Activated CD4-positive, alpha-beta T cell treated with anti-CD3 and anti-CD28 coated beads, Interleukin-10, Interleukin-2, amounts not matched to agents 100 ng/mL and 50 ng/mL, durations not matched to agents 16 hours and 8 hours (primary cell): ENCODE data around the gene PEX10.

Source experiments
- DNase-seq: peaks from one replicate; pipeline ENCODE4 v3.0.0-alpha.2; 2020

The PEX10 gene

DNA sequence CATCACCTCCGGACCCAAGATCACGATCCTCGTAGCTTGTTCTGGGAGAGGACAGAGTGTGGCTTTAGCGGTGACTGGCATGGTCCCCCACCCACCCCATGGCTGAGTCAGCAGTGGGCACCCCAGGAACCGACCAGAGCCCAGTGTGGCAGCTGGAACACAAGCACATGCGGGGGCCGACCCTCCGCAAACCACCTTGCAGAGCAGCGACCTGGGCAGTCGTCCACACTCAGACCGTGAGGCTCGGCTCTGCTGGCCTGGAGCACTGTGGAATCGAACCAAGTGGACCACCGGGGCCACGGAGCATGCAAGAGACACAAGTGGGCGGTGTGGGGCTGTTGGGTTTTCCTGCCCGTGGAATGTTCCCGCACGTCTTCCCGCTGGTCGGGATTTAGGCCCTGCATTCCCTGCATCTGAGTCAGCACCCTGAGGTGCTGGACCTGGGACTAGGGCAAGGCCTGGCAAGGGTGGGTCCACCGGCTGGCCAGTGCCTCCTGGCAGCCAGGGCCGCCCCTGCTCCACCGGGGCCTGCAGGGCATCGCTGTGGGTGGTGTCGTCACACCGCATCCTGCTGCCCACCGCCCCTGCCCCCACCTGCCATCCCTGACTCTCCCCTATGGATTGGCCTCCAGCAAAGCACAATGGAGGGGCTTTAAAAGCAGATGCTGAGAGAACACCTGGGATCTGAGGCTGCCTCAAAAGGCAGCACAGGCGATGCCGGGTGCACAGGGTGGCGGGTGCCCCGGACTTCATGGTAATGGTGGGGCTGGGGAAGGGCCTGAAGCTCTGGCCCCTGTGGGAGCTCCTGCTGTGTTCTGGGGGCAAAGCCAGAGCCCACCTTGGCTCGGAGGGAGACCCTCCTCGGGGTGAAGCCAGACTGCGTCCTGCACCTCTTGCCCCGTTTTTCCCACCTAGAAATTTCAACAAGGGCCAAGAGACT lies 39.5 kb downstream of the PEX10 start:
- no peak for DNase-seq

DNA sequence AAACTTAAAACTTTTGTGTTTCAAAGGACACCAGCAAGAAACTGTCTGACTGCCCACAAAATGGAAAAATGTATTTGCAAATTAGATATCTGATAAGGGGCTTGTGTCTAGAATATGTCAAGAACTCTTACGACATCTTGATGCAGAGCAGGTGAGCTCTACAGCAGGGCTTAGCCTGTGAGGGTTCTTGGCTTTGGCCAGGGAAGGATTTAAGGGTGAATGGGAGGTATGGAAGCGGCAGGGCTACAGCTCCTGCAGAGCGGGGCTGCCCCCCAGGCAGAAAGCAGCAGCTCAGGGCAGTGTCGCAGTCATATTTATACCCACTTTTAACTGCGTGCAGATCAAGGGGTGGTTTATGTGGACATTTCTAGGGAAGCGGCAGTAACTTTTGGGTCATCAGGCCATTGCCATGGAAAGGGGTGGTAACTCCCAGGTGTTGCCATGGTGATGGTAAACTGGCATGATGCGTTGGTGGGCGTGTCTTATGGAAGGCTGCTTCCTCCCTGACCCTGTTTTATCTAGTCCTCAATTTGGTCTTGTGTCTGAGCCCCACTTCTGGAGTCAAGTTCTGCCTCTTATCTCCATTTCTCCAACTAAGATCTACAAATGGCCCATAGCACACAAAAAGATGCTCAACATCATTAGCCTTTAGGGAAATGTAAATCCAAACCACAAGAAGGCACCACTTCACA lies 44.2 kb downstream of the PEX10 start:
- no peak for DNase-seq

- no peak for DNase-seq
These were observed 48.4 kb downstream of the PEX10 start for GRCh38 chr1:2363847-2364513.

DNA sequence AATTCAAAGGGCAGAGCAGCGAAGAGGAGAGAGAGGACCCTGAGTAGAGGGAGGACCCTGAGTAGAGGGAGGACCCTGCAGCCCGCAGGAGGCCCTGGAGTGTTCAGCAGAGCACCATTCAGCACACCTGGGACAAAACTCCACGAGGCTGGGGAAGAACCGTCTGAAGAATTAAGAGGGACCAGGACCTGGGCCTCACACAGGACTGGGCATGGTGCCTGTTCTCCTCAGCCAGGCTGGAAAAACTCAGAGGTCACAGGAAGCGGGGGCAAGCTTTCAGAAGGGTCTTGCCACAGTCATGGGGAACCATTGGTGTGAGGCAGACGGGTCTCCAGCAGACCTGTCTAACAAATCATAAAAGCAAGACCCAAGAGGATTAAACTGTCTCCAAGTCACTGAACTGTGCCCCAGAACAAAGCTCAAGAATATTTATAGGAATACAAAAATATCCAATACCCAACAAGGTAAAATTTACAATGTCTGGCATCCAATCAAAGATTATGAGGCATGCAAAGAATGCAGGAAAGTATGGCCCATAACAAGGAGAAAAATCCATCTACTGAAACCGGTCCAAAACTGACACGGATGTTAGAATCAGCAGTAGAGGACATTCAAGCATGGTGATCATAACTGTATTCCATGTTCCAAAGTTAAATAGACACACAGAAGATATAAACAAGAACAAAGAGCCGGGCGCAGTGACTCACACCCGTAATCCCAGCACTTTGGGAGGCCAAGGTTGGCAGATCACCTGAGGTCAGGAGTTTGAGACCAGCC lies 51.6 kb downstream of the PEX10 start:
- no peak for DNase-seq

- no peak for DNase-seq
These were observed 53.4 kb downstream of the PEX10 start for GRCh38 chr1:2358651-2359640.

DNA sequence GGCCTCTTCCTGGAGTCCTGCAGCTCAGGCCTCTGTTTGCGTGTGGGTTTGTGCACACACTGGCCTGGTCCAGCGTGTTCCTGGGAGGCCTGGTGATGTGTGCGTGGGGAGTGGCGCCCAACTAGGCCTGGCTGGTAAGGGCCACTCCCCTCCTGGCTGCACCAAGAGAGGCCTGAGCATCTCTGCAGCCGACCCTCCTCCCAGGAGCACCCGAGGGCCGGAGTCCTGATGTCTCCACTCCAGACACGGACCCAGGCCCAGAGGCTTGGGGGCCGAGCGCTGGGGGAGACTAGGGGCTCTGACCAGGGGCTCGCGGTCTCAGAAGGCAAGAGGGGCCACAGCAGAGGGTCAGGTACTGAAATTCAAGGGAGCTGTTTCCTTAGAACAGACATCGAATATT lies 54.3 kb downstream of the PEX10 start:
- no peak for DNase-seq

GRCh38 chr1:2356911-2357845 lies 55.2 kb downstream of the PEX10 start:
- DNase-seq, result no peak

- DNase-seq, result no peak
These were observed 56.0 kb downstream of the PEX10 start for GRCh38 chr1:2356401-2356800.

GRCh38 chr1:2355373-2356261 lies 56.7 kb downstream of the PEX10 start:
- no peak for DNase-seq

- no peak for DNase-seq
These were observed 57.6 kb downstream of the PEX10 start for GRCh38 chr1:2354511-2355372.
